SJCRH30 (cell line): ENCODE measurements around the gene CREM. TPM values are rescaled to one million over a fixed set of nuclear protein-coding genes. Genes with fewer than 3 reads are reported as not detected.
"Not testable (repeated sequence)": the region's sequence is repeated elsewhere in the genome, so short reads cannot be mapped to it uniquely, and the experiment has no call there.

Source experiments
- DNase-seq, 2 experiments: peaks; one replicate each; pipeline ENCODE4 v3.0.0-alpha.2; 2015 to 2020
- H3K27ac ChIP-seq: fragments of 250-450 bp; sonication (Bioruptor Pico); 2 replicates; pipeline ENCODE4 v1.5.1; 2020; ENCODE audit warnings: mild to moderate bottlenecking, moderate library complexity
- H3K27me3 ChIP-seq: fragments of 250-450 bp; sonication (Bioruptor Pico); 2 replicates; pipeline ENCODE4 v1.5.1; 2020; ENCODE audit warnings: mild to moderate bottlenecking, moderate library complexity
- H3K36me3 ChIP-seq: fragments of 250-450 bp; sonication (Bioruptor Pico); 2 replicates; pipeline ENCODE4 v1.5.1; 2020; ENCODE audit warnings: mild to moderate bottlenecking, moderate library complexity
- H3K4me1 ChIP-seq: fragments of 250-450 bp; sonication (Bioruptor Pico); 2 replicates; pipeline ENCODE4 v1.5.1; 2020; ENCODE audit warnings: mild to moderate bottlenecking, moderate library complexity
- H3K4me3 ChIP-seq: fragments of 250-450 bp; sonication (Bioruptor Pico); 2 replicates; pipeline ENCODE4 v1.5.1; 2020; ENCODE audit warnings: mild to moderate bottlenecking, moderate library complexity
- H3K9me3 ChIP-seq: fragments of 250-450 bp; sonication (Bioruptor Pico); replicated peaks from 2 replicates; pipeline ENCODE4 v1.5.1; 2020; ENCODE audit warnings: mild to moderate bottlenecking, moderate library complexity
- total RNA-seq: library from RNA; depleted of rRNA; stranded (reverse); fragments of >200 nt; shearing (Covaris generic); gene quantifications from 2 replicates; pipeline ENCODE4 v1.2.3, GENCODE V29; 2014

CREM gene
- total RNA-seq, 1 experiment from 2014 or later: 30.4 TPM

- Histone ChIP-seq H3K4me3 (no peak overlapping the region), H3K27ac (no peak overlapping the region), H3K27me3 (no peaks in the 10 kb centered on the region), H3K36me3 (no peaks in the 10 kb centered on the region; the same call in 1 of the 2 replicates), H3K9me3 (no peaks in the 10 kb centered on the region), H3K4me1 (peaks cover 37% of the 10 kb centered on the region)
- DNase-seq: no peak
Observed at GRCh38 chr10:35216303-35216905, 89.8 kb downstream of the CREM start.

DNA sequence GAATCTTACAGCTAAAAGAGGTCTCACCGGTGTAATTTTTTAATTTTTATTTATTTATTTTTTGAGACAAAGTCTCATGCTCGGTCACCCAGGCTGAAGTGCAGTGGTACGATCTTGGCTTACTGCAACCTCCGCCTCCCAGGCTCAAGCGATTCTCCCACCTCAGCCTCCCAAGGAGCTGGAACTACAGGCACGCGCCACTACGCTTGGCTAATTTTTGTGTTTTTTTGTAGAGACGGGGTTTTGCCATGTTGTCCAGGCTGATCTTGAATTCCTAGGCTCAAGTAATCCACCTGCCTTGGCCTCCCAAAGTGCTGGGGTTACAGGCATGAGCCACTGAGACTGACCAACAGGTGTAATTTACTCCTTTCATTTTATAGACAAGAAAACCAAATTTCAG lies 90.3 kb downstream of the CREM start:
- not testable (repeated sequence) for H3K27me3 ChIP-seq, DNase-seq, H3K36me3 ChIP-seq, H3K27ac ChIP-seq, H3K9me3 ChIP-seq, H3K4me3 ChIP-seq
- H3K4me1 ChIP-seq: peaks cover 37% of the 10 kb centered on the region

DNA sequence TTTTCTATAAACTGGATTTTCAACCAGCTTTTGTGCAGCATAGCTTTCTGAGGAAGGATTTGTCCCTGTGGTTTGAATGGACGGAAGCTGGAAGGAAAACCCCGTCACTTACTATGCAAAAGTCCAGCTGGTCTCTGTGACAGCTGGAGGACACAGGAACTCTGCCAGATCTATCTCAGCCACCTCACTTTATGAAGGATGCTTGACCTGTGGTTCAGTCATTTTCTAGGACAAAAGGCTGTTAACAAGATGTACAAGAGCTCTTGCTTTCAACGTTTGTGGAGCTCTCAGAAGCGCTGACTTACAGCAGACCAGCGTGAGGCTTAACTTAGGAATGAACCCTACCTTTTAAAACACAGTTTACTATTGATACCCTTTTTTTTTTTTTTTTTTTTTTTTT lies 90.8 kb downstream of the CREM start:
- Histone ChIP-seq H3K9me3 (no peaks in the 10 kb centered on the region), H3K27ac (no peak overlapping the region), H3K36me3 (no peaks in the 10 kb centered on the region), H3K4me3 (no peak overlapping the region), H3K27me3 (no peaks in the 10 kb centered on the region), H3K4me1 (peaks cover 37% of the 10 kb centered on the region)
- peak; percentile 61 to 82 for DNase-seq

DNA sequence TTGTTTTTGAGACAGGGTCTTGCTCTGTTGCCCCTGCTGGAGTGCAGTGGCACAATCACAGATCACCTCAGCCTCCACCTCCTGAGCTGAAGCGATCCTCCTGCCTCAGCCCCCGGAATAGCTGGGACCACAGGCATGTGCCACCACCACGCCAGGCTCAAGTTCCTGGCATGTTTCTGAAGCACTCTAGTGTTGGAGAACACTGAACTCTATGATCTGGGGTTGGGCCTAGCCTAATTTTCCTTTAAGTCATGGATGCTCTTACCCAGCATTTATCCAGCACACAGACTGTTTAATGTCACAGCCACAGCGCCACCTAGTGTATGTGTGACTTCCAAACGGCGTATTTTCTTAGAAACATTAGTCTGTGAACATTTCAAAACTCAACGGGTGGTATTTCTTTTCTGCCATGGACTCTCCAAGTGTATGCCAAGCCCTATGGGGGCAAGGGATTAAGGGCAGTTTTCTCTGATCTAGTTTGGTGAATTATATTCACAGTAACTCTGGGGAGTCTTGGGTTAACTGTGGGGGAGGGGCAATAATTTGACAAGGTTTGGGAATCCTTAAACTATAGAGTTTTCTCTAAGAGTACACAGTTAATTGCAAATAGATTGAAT lies 91.8 kb downstream of the CREM start:
- Histone ChIP-seq H3K4me3 (no peak overlapping the region), H3K27me3 (no peaks in the 10 kb centered on the region), H3K9me3 (no peaks in the 10 kb centered on the region), H3K27ac (no peak overlapping the region), H3K4me1 (peaks cover 37% of the 10 kb centered on the region), H3K36me3 (no peaks in the 10 kb centered on the region)
- peak; percentile 82 to 94 for DNase-seq

- Histone ChIP-seq H3K27ac (no peak overlapping the region), H3K27me3 (no peaks in the 10 kb centered on the region), H3K36me3 (no peaks in the 10 kb centered on the region), H3K4me1 (peaks cover 37% of the 10 kb centered on the region), H3K4me3 (no peak overlapping the region), H3K9me3 (no peaks in the 10 kb centered on the region)
- DNase-seq: no peak
Observed at GRCh38 chr10:35219292-35219691, 92.6 kb downstream of the CREM start.

- peak; percentile 42 to 82 for DNase-seq
- Histone ChIP-seq H3K27me3 (no peaks in the 10 kb centered on the region), H3K9me3 (no peaks in the 10 kb centered on the region), H3K36me3 (no peaks in the 10 kb centered on the region), H3K4me1 (peaks cover 37% of the 10 kb centered on the region), H3K27ac (peak overlapping the region; percentile 43), H3K4me3 (no peak overlapping the region)
Observed at GRCh38 chr10:35219891-35220890, 93.5 kb downstream of the CREM start.

- H3K4me3 ChIP-seq: no peak overlapping the region
- H3K9me3 ChIP-seq: no peaks in the 10 kb centered on the region
- no peak overlapping the region for H3K27ac ChIP-seq
- no peaks in the 10 kb centered on the region for H3K36me3 ChIP-seq
- H3K27me3 ChIP-seq: no peaks in the 10 kb centered on the region
- H3K4me1 ChIP-seq: peaks cover 24% of the 10 kb centered on the region
- DNase-seq: no peak
Observed at GRCh38 chr10:35223016-35223415, 96.4 kb downstream of the CREM start.

GRCh38 chr10:35224045-35224740 lies 97.5 kb downstream of the CREM start:
- no peak overlapping the region for H3K27ac ChIP-seq
- DNase-seq: no peak
- H3K36me3 ChIP-seq: no peaks in the 10 kb centered on the region
- peaks cover 20% of the 10 kb centered on the region for H3K4me1 ChIP-seq
- H3K27me3 ChIP-seq: no peaks in the 10 kb centered on the region
- no peak overlapping the region for H3K4me3 ChIP-seq
- H3K9me3 ChIP-seq: no peaks in the 10 kb centered on the region

DNA sequence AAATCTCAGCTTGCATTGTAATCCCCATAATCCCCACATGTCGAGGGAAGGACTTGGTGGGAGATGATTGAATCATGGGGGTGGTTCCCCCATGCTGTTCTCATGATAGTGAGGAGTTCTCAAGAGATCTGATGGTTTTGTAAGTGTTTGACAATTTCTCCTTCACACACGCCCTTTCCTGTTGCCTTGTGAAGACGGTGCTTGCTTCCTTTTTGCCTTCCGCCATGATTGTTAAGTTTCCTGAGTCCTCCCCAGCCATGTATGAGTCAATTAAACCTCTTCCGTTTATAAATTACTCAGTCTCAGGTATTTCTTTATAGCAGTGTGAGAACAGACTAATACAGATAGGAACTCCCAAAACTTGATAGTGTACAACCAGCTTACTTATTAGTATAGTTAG lies 98.6 kb downstream of the CREM start:
- Histone ChIP-seq H3K27me3 (no peaks in the 10 kb centered on the region), H3K9me3 (no peaks in the 10 kb centered on the region), H3K27ac (no peak overlapping the region), H3K36me3 (no peaks in the 10 kb centered on the region), H3K4me3 (no peak overlapping the region), H3K4me1 (peaks cover 10% of the 10 kb centered on the region)
- no peak for DNase-seq

DNA sequence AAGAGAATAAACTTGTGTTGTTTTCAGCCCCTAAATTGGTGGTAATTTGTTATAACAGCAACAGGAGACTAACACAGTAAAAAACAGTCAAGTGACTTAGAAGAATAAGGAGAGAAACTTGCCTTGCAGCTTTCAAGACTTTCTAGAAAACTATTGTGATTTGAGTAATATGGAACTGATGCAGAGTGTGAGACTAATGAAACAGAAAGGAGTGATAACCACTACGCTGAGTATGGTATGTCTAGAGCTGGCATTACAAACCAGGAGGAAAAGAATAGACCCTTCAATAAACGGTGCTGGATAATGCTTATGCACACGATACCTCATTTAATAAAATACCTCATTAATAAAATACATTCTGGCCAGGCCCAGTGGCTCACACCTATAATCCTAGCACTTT lies 99.9 kb downstream of the CREM start:
- no peaks in the 10 kb centered on the region for H3K27me3 ChIP-seq

DNA sequence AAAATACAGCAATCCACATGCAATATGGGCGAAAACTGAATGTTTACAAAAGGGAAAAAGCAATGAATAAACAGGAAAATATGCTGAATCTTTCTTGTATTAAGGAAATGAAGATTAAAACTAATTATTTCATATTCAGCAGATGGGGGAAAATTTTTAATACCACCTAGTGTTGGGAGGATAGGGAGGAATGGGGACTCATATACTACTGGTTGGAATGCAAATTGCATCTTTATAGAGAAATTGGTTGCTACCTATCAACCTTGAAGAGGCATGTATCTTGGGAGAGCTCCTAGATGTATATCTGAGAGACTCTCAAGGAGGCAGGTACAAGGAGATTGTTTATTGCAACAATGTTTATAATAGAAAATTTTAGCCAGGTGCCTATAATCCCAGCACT lies 101.4 kb downstream of the CREM start:
- no peak for DNase-seq
- no peaks in the 10 kb centered on the region for H3K9me3 ChIP-seq
- H3K4me1 ChIP-seq: no peaks in the 10 kb centered on the region
- no peak overlapping the region for H3K27ac ChIP-seq
- H3K36me3 ChIP-seq: no peaks in the 10 kb centered on the region
- H3K4me3 ChIP-seq: no peak overlapping the region
- H3K27me3 ChIP-seq: no peaks in the 10 kb centered on the region

More for the DNA sequence above, 99.9 kb downstream of the CREM start:
- Histone ChIP-seq H3K36me3 (no peaks in the 10 kb centered on the region), H3K27ac (no peak overlapping the region), H3K4me3 (no peak overlapping the region), H3K4me1 (no peaks in the 10 kb centered on the region; the same call in 1 of the 2 replicates), H3K9me3 (no peaks in the 10 kb centered on the region)
- no peak for DNase-seq

DNA sequence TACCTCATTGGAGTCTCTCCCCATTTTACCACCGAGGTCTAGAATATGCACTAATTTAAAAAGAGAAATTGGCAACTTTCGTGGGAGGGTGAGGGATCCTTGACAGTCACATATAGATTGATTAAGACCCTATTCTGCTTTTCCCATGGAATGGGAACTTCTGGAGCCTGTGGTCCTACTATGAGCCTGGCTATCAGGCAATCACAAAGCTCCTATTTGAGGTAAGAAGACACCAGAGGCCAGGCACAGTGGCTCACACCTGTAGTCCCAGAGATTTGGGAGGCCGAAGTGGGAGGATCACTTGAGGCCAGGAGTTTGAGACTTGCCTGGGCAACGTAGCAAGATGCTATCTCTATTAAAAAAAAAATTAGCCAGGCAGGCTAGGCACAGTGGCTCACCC lies 105.0 kb downstream of the CREM start:
- Histone ChIP-seq H3K4me3 (no peak overlapping the region), H3K4me1 (no peaks in the 10 kb centered on the region), H3K9me3 (no peaks in the 10 kb centered on the region), H3K36me3 (no peaks in the 10 kb centered on the region), H3K27me3 (no peaks in the 10 kb centered on the region), H3K27ac (no peak overlapping the region)
- DNase-seq: no peak

- H3K36me3 ChIP-seq: no peaks in the 10 kb centered on the region
- H3K4me1 ChIP-seq: no peaks in the 10 kb centered on the region
- H3K27me3 ChIP-seq: no peaks in the 10 kb centered on the region
- no peaks in the 10 kb centered on the region for H3K9me3 ChIP-seq
- H3K4me3 ChIP-seq: no peak overlapping the region
- peak in 1 of 2 experiments; percentile 31 for DNase-seq
- no peak overlapping the region for H3K27ac ChIP-seq
Observed at GRCh38 chr10:35232527-35232926, 105.9 kb downstream of the CREM start.

DNA sequence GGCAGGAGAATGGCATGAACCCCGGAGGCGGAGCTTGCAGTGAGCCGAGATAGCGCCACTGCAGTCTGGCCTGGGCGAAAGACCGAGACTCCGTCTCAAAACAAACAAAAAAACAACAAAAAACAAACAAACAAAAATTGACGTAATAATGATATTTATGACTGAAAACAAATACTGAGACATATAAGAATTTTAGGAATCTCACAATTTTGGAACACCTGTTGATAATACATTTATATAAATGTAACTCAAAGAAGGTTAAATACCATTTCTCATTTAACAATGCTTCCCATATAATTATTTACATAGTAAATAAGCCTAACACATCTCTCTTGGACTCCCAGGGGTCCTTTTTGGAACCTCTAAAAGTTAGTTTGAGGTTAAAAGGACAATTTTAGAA lies 107.4 kb downstream of the CREM start:
- H3K9me3 ChIP-seq: no peaks in the 10 kb centered on the region
- no peaks in the 10 kb centered on the region for H3K27me3 ChIP-seq
- no peak for DNase-seq
- H3K27ac ChIP-seq: no peak overlapping the region
- no peaks in the 10 kb centered on the region for H3K4me1 ChIP-seq
- no peak overlapping the region for H3K4me3 ChIP-seq
- no peaks in the 10 kb centered on the region for H3K36me3 ChIP-seq
